Adrenal gland (tissue), 5 donors: ENCODE data around the gene MEOX1.

Experiments used
- POLR2A ChIP-seq, 2 donors: fragments of 450-650 bp; IDR thresholded peaks; one replicate each; pipeline ENCODE4 v1.6.1; 2017; ENCODE audit warnings: antibody characterized with exemption in 2 of 2, mild to moderate bottlenecking in 2 of 2, moderate library complexity in 1 of 2
- TF ChIP-seq, protein P1 (sequence below), 6 experiments: fragments of 450-650 bp in 4 of 6; fragments of 200-600 bp in 2 of 6; sonication (generic) in 1 of 6; IDR thresholded peaks; 1 replicate in 5 of 6; 2 replicates in 1 of 6; pipeline versions ENCODE4 v1.5.1 to v1.8.0; 2016 to 2021; ENCODE audit warnings: antibody characterized with exemption in 6 of 6, mild to moderate bottlenecking in 2 of 6, moderate library complexity in 1 of 6
- donor health status: DM: no; HTN: no; CAD: no.

- TF ChIP-seq, protein P1, sequence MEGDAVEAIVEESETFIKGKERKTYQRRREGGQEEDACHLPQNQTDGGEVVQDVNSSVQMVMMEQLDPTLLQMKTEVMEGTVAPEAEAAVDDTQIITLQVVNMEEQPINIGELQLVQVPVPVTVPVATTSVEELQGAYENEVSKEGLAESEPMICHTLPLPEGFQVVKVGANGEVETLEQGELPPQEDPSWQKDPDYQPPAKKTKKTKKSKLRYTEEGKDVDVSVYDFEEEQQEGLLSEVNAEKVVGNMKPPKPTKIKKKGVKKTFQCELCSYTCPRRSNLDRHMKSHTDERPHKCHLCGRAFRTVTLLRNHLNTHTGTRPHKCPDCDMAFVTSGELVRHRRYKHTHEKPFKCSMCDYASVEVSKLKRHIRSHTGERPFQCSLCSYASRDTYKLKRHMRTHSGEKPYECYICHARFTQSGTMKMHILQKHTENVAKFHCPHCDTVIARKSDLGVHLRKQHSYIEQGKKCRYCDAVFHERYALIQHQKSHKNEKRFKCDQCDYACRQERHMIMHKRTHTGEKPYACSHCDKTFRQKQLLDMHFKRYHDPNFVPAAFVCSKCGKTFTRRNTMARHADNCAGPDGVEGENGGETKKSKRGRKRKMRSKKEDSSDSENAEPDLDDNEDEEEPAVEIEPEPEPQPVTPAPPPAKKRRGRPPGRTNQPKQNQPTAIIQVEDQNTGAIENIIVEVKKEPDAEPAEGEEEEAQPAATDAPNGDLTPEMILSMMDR (IDR thresholded peaks at IDR 0.05): no peak
- TF ChIP-seq POLR2A (IDR thresholded peaks at IDR 0.05): no peak
Measured at GRCh38 chr17:43609613-43610385, 51.9 kb downstream of the MEOX1 start.
